Measurements from ENCODE around the gene ATP5F1A.
"Not testable (repeated sequence)": the region's sequence is repeated elsewhere in the genome, so short reads cannot be mapped to it uniquely, and the experiment has no call there.

Gene ATP5F1A

DNA sequence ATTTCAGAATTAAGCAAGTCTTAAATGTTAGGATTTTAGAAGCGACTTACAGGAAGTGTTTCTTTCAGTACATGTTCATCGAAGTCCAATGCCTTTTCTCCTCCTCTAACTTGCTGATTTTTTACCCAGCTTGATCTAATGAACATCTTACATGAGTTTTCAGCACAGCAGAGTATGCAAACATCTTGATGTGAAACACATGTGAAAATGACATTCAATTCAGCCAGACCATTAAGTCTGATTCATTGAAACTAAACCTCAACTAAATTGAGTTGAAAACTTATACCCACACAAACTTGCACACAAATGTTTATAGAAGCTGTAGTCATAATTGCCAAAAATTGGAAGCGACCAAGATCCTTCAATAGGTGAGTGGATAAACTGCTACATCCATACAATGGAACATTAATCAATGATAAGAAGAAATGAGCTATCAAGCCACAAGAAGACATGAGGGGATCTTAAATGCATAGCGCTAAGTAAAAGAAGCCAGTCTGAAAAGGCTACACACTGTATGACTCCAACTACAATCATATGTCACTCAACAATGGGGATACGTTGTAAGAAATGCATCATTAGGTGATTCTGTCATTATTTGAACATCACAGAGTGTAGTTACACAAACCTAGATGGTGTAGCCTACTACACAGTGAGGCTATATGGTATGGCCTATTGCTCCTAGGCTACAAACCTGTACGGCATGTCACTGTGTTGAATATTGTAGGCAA is 44.6 kb downstream of the ATP5F1A start:
- H3K27ac ChIP-seq, result no peak overlapping the region
- no peak for TF ChIP-seq ZFX (IDR thresholded peaks at IDR 0.05)
- TF ChIP-seq, protein P1, sequence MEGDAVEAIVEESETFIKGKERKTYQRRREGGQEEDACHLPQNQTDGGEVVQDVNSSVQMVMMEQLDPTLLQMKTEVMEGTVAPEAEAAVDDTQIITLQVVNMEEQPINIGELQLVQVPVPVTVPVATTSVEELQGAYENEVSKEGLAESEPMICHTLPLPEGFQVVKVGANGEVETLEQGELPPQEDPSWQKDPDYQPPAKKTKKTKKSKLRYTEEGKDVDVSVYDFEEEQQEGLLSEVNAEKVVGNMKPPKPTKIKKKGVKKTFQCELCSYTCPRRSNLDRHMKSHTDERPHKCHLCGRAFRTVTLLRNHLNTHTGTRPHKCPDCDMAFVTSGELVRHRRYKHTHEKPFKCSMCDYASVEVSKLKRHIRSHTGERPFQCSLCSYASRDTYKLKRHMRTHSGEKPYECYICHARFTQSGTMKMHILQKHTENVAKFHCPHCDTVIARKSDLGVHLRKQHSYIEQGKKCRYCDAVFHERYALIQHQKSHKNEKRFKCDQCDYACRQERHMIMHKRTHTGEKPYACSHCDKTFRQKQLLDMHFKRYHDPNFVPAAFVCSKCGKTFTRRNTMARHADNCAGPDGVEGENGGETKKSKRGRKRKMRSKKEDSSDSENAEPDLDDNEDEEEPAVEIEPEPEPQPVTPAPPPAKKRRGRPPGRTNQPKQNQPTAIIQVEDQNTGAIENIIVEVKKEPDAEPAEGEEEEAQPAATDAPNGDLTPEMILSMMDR (conservative IDR thresholded peaks at IDR 0.05), result no peak

DNA sequence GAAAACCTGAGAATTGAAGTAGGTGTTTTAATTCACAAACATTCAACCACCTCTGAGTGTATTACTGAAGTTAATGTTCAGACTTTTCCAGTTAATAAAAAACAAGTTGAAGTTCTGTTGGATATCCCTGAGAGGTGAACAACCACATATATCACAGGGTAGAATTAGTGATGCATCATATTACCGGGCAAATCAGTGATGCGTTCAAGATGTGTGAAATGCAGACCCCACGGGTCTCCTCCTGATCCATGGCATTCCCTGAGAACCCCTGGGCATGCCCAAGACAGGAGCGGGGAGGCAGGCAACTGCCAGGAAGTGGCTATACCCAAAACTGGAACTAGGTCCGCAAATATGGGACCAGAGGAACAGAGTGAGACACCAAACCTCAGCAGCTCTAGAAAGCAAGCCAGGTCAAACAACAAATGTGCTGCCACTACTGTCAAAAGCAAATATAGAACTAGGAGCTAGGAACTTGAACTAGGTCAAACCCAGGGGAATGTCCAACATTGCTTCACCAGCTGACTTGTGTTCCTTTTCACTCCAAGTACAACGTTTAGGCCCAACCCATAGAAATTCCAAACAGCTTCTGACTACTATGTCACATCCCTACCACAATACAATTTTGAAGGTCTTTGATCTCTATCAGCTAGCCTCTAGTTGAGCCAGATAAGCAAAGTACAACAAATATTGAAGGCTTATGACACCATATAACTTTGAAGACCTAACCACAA is 46.2 kb downstream of the ATP5F1A start:
- H3K27ac ChIP-seq, result no peak overlapping the region
- TF ChIP-seq, protein P1 (conservative IDR thresholded peaks at IDR 0.05), result no peak
- TF ChIP-seq ZFX (IDR thresholded peaks at IDR 0.05), result no peak

DNA sequence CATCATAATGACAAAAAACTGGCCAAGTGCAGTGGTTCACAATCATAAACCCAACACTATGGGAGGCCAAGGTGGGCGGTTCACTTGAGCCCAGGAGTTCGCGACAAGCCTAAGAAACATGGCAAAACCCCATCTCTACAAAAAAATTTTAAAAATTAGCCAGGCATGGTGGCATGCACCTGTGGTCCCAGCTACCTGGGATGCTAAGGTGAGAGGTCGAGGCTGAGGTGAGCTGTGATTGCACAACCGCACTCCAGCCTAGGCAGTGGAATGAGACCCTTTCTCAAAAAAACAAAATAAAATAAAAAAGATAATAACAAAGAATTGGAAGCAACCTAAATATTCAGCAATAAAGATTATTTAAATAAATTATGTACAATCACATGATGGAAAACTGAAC is 47.8 kb downstream of the ATP5F1A start:
- TF ChIP-seq, protein P1 (conservative IDR thresholded peaks at IDR 0.05), result no peak
- no peak for TF ChIP-seq ZFX (IDR thresholded peaks at IDR 0.05)
- no peak overlapping the region for H3K27ac ChIP-seq

DNA sequence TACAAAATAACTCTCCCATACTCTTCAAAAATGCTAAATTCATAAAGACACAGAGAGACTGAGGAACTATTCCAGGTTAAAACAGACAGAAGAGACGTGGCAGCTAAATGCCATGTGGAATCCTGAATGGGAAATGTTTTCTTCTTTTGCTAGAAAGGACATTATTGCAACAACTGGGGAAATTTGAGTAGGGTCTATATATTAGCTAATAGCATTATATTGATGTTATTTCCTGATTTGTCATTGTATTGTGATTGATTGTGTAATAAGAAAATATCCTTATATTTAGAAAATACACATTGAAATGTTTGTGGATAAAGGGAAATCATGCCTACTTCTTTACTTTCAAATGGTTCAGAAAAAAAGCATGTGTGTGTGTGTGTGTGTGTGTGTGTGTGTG is 49.5 kb downstream of the ATP5F1A start:
- TF ChIP-seq, protein P1 (conservative IDR thresholded peaks at IDR 0.05), result no peak
- TF ChIP-seq ZFX (IDR thresholded peaks at IDR 0.05), result no peak

DNA sequence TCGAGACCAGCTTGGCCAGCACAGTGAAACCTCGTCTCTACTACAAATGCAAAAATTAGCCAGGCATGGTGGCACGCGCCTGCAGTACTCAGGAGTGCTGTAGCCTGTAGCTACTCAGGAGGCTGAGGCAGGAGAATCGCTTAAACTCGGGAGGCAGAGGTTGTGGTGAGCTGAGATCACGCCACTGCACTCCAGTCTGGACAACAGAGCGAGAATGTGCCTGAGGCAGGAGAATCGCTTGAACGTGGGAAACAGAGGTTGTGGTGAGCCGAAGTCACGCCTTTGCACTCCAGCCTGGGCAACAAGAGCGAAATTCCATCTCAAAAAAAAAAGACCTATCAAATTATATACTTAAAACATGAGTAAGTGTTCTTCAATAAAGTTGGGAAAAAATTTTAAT is 50.7 kb downstream of the ATP5F1A start:
- not testable (repeated sequence) for H3K27ac ChIP-seq

More for the DNA sequence above, 49.5 kb downstream of the ATP5F1A start:
- H3K27ac ChIP-seq, result no peak overlapping the region

DNA sequence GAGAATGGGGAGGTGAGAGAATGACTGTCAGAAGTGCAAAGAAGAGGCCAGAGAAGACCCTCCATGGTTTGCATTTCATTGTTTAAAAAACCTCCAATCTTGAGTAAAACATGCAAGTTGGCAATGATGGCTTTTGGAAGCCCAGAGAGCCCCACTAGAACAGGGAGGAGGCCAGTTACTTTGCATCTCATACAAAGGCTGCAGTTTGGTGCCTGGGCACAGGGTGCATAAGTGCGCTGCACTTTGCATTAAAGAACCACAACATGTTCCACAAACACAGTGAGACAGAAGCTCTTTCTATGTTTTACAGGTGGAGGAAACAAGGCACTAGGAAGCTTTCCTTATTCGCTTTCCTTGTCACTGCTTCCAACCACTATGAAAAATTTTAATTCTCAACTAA is 51.4 kb downstream of the ATP5F1A start:
- no peak overlapping the region for H3K27ac ChIP-seq
- TF ChIP-seq ZFX (IDR thresholded peaks at IDR 0.05), result no peak
- TF ChIP-seq, protein P1 (conservative IDR thresholded peaks at IDR 0.05), result no peak

DNA sequence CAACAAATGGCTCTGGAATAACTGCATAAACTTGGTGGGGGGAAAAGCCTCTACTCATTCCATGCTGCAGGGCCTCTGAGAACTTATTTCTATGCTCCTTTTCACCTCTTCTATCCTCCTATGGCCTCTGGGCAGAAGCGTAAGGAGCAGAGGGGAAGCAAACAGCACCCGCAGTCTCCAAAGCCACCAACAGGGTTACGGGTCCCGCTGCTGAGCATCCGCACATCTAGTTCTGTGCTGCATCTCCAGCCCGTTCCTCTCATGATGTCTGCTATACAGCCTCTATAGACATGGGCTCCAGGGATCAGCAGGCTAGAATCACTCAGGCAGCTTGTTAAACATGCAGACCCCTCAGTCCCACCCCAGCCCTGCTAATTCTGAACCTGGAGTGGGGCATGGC is 52.0 kb downstream of the ATP5F1A start:
- H3K27ac ChIP-seq, result no peak overlapping the region
- TF ChIP-seq, protein P1 (conservative IDR thresholded peaks at IDR 0.05), result no peak
